H1 (cell line): ENCODE results near the gene MAB21L3. TPM values are rescaled to one million over a fixed set of nuclear protein-coding genes. Genes with fewer than 3 reads are reported as not detected.

Experiments
- CTCF ChIA-PET: fragments of 300-600 bp; sonication (Branson Sonifier 250); formaldehyde crosslinking; loops from one replicate; lab custom pipeline; 2021; ENCODE audit not compliant: partially characterized antibody; lab: Charles Lee
- POLR2A ChIA-PET: fragments of 300-600 bp; sonication (Branson Sonifier 250); formaldehyde crosslinking; loops from one replicate; lab custom pipeline; 2021; ENCODE audit warnings: inconsistent platforms; ENCODE audit not compliant: partially characterized antibody; lab: Charles Lee
- DNase-seq, 2 experiments: peaks; one replicate each; pipeline versions ENCODE4 v3.0.0 to v3.0.0-alpha.2; 2010 to 2022; ENCODE audit warnings: low spot score in 2 of 2, low read depth in 1 of 2, mixed read lengths in 1 of 2
- FAIRE-seq: peaks from 2 replicates; lab custom pipeline; 2011; peaks lifted over from hg19 to GRCh38; lab: Jason Lieb, UNC
- H2AFZ ChIP-seq: 2 replicates; pipeline ENCODE4 v1.8.1; 2012; ENCODE audit warnings: low read length, inconsistent platforms
- H2AK5ac ChIP-seq: 2 replicates; pipeline ENCODE4 v1.6.1; 2013; ENCODE audit warnings: low read depth, low read length
- H2BK120ac ChIP-seq: replicated peaks from 2 replicates; pipeline ENCODE3; 2013; ENCODE audit warnings: low read depth, low read length, inconsistent platforms
- H2BK12ac ChIP-seq: 2 replicates; pipeline ENCODE4 v1.6.1; 2013; ENCODE audit warnings: low read depth, low read length
- H2BK15ac ChIP-seq: 2 replicates; pipeline ENCODE4 v1.6.1; 2013; ENCODE audit warnings: low read length
- H2BK20ac ChIP-seq: 2 replicates; pipeline ENCODE4 v1.6.1; 2013; ENCODE audit warnings: low read length
- H2BK5ac ChIP-seq: 2 replicates; pipeline ENCODE4 v1.6.1; 2013; ENCODE audit warnings: low read depth, low read length
- H3K14ac ChIP-seq: 2 replicates; pipeline ENCODE4 v1.6.1; 2013; ENCODE audit warnings: inconsistent platforms; ENCODE audit not compliant: insufficient read length
- H3K18ac ChIP-seq: 2 replicates; pipeline ENCODE4 v1.6.1; 2013; ENCODE audit warnings: low read length; ENCODE audit errors: extremely low read depth
- H3K23ac ChIP-seq: 2 replicates; pipeline ENCODE4 v1.6.1; 2013; ENCODE audit warnings: inconsistent platforms; ENCODE audit not compliant: insufficient read length
- H3K23me2 ChIP-seq: 2 replicates; pipeline ENCODE4 v1.6.1; 2013; ENCODE audit warnings: low read depth, low read length
- H3K27ac ChIP-seq: 2 replicates; pipeline ENCODE4 v1.6.1; 2011; ENCODE audit warnings: low read depth, low read length, inconsistent platforms
- H3K27me3 ChIP-seq, 4 experiments: replicated peaks in 1 of 4; 1 replicate in 1 of 4; 2 replicates in 3 of 4; pipeline versions ENCODE4 v1.6.1 to v1.8.1; 2011 to 2013; ENCODE audit warnings: low read length in 3 of 4, mild to moderate bottlenecking in 3 of 4, inconsistent platforms in 2 of 4, mixed read lengths in 2 of 4, moderate library complexity in 1 of 4; ENCODE audit not compliant: control insufficient read depth in 3 of 4, insufficient read depth in 3 of 4; ENCODE audit errors: extremely low read depth in 1 of 4
- H3K36me3 ChIP-seq, 4 experiments: 2 replicates each; pipeline versions ENCODE4 v1.6.1 to v1.8.1; 2011 to 2013; ENCODE audit warnings: mild to moderate bottlenecking in 4 of 4, low read length in 3 of 4, moderate library complexity in 2 of 4, control low read depth in 1 of 4, inconsistent platforms in 1 of 4; ENCODE audit not compliant: insufficient read depth in 4 of 4, control insufficient read depth in 2 of 4
- H3K4ac ChIP-seq: replicated peaks from 2 replicates; pipeline ENCODE3; 2013; ENCODE audit warnings: low read length, low read depth, mixed read lengths, inconsistent platforms; ENCODE audit not compliant: insufficient read length
- H3K4me1 ChIP-seq, 4 experiments: replicated peaks in 1 of 4; 1 replicate in 1 of 4; 2 replicates in 3 of 4; pipeline versions ENCODE4 v1.6.1 to v1.8.1; 2011 to 2013; ENCODE audit warnings: low read length in 3 of 4, inconsistent platforms in 2 of 4, mixed read lengths in 1 of 4; ENCODE audit not compliant: insufficient read depth in 4 of 4, control insufficient read depth in 3 of 4
- H3K4me2 ChIP-seq, 2 experiments: 2 replicates each; pipeline versions ENCODE4 v1.6.1 to v1.8.1; 2011 to 2013; ENCODE audit warnings: low read depth in 2 of 2, low read length in 2 of 2, control low read depth in 1 of 2, inconsistent platforms in 1 of 2, mild to moderate bottlenecking in 1 of 2; ENCODE audit not compliant: insufficient read depth in 1 of 2
- H3K4me3 ChIP-seq, 4 experiments: fragments of 200-600, 300-600 bp in 1 of 4; sonication (generic), shearing (Covaris generic), sonication (Bioruptor Twin) in 1 of 4; 2 replicates each; pipeline versions ENCODE4 v1.5.1 to v1.8.1; 2011 to 2016; ENCODE audit warnings: low read length in 4 of 4, low read depth in 3 of 4, control low read depth in 2 of 4, inconsistent platforms in 2 of 4, mild to moderate bottlenecking in 2 of 4, mixed read lengths in 1 of 4, moderate library complexity in 1 of 4; ENCODE audit not compliant: insufficient read depth in 2 of 4; ENCODE audit errors: extremely low read depth in 1 of 4
- H3K56ac ChIP-seq: replicated peaks from 2 replicates; pipeline ENCODE3; 2013; ENCODE audit warnings: low read depth, mild to moderate bottlenecking, mixed read lengths, low read length, inconsistent platforms; ENCODE audit not compliant: insufficient read length
- H3K79me1 ChIP-seq: 2 replicates; pipeline ENCODE4 v1.6.1; 2013; ENCODE audit warnings: low read depth, low read length, control low read depth
- H3K79me2 ChIP-seq, 2 experiments: 2 replicates each; pipeline versions ENCODE4 v1.6.1 to v1.8.1; 2012 to 2013; ENCODE audit warnings: low read length in 2 of 2, mild to moderate bottlenecking in 2 of 2, inconsistent platforms in 1 of 2; ENCODE audit not compliant: insufficient read depth in 2 of 2, control insufficient read depth in 1 of 2
- H3K9ac ChIP-seq, 4 experiments: replicated peaks in 1 of 4; 1 replicate in 1 of 4; 2 replicates in 3 of 4; pipeline versions ENCODE4 v1.6.1 to v1.8.1; 2011 to 2013; ENCODE audit warnings: low read depth in 3 of 4, low read length in 3 of 4, control low read depth in 2 of 4, mild to moderate bottlenecking in 2 of 4, moderate library complexity in 2 of 4, inconsistent platforms in 1 of 4; ENCODE audit errors: extremely low read depth in 1 of 4
- H3K9me3 ChIP-seq, 2 experiments: 2 replicates each; pipeline versions ENCODE4 v1.6.1 to v1.8.1; 2012 to 2013; ENCODE audit warnings: mild to moderate bottlenecking in 2 of 2, moderate library complexity in 2 of 2, control low read depth in 1 of 2, inconsistent platforms in 1 of 2, low read depth in 1 of 2, low read length in 1 of 2, mixed read lengths in 1 of 2; ENCODE audit not compliant: insufficient read depth in 2 of 2
- H4K20me1 ChIP-seq, 2 experiments: replicated peaks in 1 of 2; 2 replicates each; pipeline versions ENCODE3 to v1.8.1; 2011 to 2013; ENCODE audit warnings: inconsistent platforms in 2 of 2, low read length in 2 of 2, mild to moderate bottlenecking in 1 of 2; ENCODE audit not compliant: insufficient read depth in 2 of 2, control insufficient read depth in 1 of 2
- H4K5ac ChIP-seq: 2 replicates; pipeline ENCODE4 v1.6.1; 2013; ENCODE audit warnings: low read length, low read depth, mixed read lengths, inconsistent platforms; ENCODE audit not compliant: insufficient read length
- H4K8ac ChIP-seq: 2 replicates; pipeline ENCODE4 v1.8.0; 2013; ENCODE audit warnings: mild to moderate bottlenecking, moderate library complexity, low read length, inconsistent platforms; ENCODE audit not compliant: insufficient read depth; ENCODE audit errors: extremely low read depth
- H4K91ac ChIP-seq: replicated peaks from 2 replicates; pipeline ENCODE3; 2013; ENCODE audit warnings: low read length, mixed read lengths, inconsistent platforms; ENCODE audit not compliant: insufficient read length
- ATF2 ChIP-seq: IDR thresholded peaks from 2 replicates; pipeline ENCODE4 v1.6.1; 2012; ENCODE audit warnings: low read length, inconsistent platforms
- CHD1 ChIP-seq: IDR thresholded peaks from 2 replicates; pipeline ENCODE4 v1.6.1; 2012; ENCODE audit warnings: low read depth, low read length, improper control_type of control experiment
- CTCF ChIP-seq, 3 experiments: IDR thresholded peaks; 1 replicate in 2 of 3; 2 replicates in 1 of 3; pipeline versions ENCODE4 v1.5.1 to v1.6.1; 2011; ENCODE audit warnings: low read length in 3 of 3, mild to moderate bottlenecking in 3 of 3, inconsistent platforms in 2 of 3, low read depth in 1 of 3, moderate library complexity in 1 of 3; ENCODE audit not compliant: insufficient read depth in 1 of 3; ENCODE audit errors: control extremely low read depth in 1 of 3
- POU5F1 ChIP-seq: IDR thresholded peaks from 2 replicates; pipeline ENCODE4 v1.6.1; 2011; ENCODE audit warnings: low read depth, mild to moderate bottlenecking, low read length, moderate library complexity
- RXRA ChIP-seq: IDR thresholded peaks from 2 replicates; pipeline ENCODE4 v1.6.1; 2011; ENCODE audit warnings: low read depth, mild to moderate bottlenecking, low read length, moderate library complexity; ENCODE audit not compliant: insufficient read depth
- SIRT6 ChIP-seq: IDR thresholded peaks from one replicate; pipeline ENCODE4 v1.7.1; 2012; ENCODE audit warnings: low read length, inconsistent platforms
- WGBS, 2 experiments: shearing (Covaris generic) in 1 of 2; methylation state at CpG; one replicate each; pipeline versions ENCODE4 v1.1.6 to v1.1.7; 2013 to 2015; ENCODE audit warnings: low lambda C conversion rate in 2 of 2, mixed read lengths in 2 of 2, inconsistent platforms in 1 of 2, low coverage in 1 of 2, missing lambda C conversion rate in 1 of 2; ENCODE audit not compliant: insufficient replicate concordance in 2 of 2, insufficient coverage in 1 of 2, insufficient read length in 1 of 2; ENCODE audit errors: extremely low coverage in 1 of 2, missing lambda C conversion rate in 1 of 2; 5-methylcytosine and 5-hydroxymethylcytosine counted together
- polyA plus RNA-seq, 7 experiments: library from polyadenylated mRNA; depleted of rRNA in 3 of 7; stranded (reverse) in 5 of 7; unstranded in 2 of 7; fragments of >200 nt in 5 of 7; fragments of 200-250 nt in 2 of 7; gene quantifications; 1 replicate in 5 of 7; 2 replicates in 1 of 7; 4 replicates in 1 of 7; pipeline versions ENCODE4 v1.2.1 to v1.2.3, GENCODE V29; 2011 to 2013; ENCODE audit warnings: missing spikeins in 2 of 7, mixed read lengths in 2 of 7
- total RNA-seq: library from RNA; stranded (reverse); fragmentation: NEBNext Ultra II Directional; extraction: Animal tissue kit (Norgen Biotek cat#: 25700); gene quantifications from 2 replicates; pipeline ENCODE4 v1.2.1, GENCODE V29; 2021

Gene MAB21L3
- total and polyA plus RNA-seq, 2 of the 8 experiments (the other 6 are each of a cell fraction or from before 2014, with no cell fraction given): not detected

DNA sequence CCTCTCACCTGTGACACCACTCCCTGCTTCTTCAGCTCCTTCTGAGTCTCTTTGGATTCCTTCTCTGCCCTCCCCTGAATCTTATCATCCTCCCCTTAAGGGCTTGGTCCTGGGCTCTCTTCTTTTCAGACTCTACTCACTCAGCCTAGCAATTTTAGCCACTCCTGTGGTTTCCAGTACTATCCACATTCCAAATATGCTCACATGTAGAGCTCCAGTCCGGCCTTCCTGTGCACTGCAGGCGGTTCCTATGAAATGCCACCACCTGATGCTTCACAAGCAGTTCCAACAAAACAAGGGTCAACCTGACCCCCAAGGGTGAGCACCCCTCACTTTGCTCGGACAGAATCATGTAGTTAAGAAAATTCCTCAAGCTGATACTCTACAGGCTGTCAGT lies 35.9 kb downstream of the MAB21L3 start:
- no peaks in the 10 kb centered on the region for H3K79me1 ChIP-seq
- no peak overlapping the region for H4K91ac ChIP-seq
- CTCF ChIA-PET: interaction anchor here (0.6 to 2.9 kb wide), 6 partner anchors 8 to 352 kb away, joined by 4 to 19 read pairs (median 6); no protein-coding TSS in a partner anchor
- H3K18ac ChIP-seq: no peak overlapping the region
- H2BK12ac ChIP-seq: no peak overlapping the region
- FAIRE-seq (no peak), DNase-seq (no peak)
- no peak overlapping the region for H2AFZ ChIP-seq
- H2AK5ac ChIP-seq: no peak overlapping the region
- no peaks in the 10 kb centered on the region for H3K36me3 ChIP-seq
- WGBS, 2 experiments: 89% methylated on average over 3 of the region's 3 CpGs; no CpG with 5 or more reads in 1 of the 2 experiments
- H3K23ac ChIP-seq: no peak overlapping the region
- H2BK120ac ChIP-seq: no peak overlapping the region
- no peak overlapping the region for H3K14ac ChIP-seq
- H4K20me1 ChIP-seq: no peaks in the 10 kb centered on the region
- no peak overlapping the region for H3K4me2 ChIP-seq
- H3K27ac ChIP-seq: no peak overlapping the region
- H2BK15ac ChIP-seq: no peak overlapping the region
- 0 out of 7 replicates have a peak, but pooled peaks cover 0 to 2% (median 0%) of the 10 kb centered on the region in 4 experiments for H3K4me1 ChIP-seq
- H3K27me3 ChIP-seq: peaks cover 0 to 6% (median 5%) of the 10 kb centered on the region in 4 experiments; a peak in 4 of 7 replicates
- no peak overlapping the region for H4K5ac ChIP-seq
- no peaks in the 10 kb centered on the region for H3K79me2 ChIP-seq
- no peak overlapping the region for H3K56ac ChIP-seq
- H4K8ac ChIP-seq: no peak overlapping the region
- no peak overlapping the region for H3K4me3 ChIP-seq
- POLR2A ChIA-PET: interaction anchor here (1.0 kb wide), 1 partner anchor 21 kb away, joined by 3 read pairs; no protein-coding TSS in a partner anchor
- H3K9me3 ChIP-seq: peaks cover 8 to 12% of the 10 kb centered on the region in 2 experiments
- no peak overlapping the region for H2BK5ac ChIP-seq
- peaks cover 2% of the 10 kb centered on the region; the same call in 1 of the 2 replicates for H3K23me2 ChIP-seq
- H3K4ac ChIP-seq: no peak overlapping the region
- H3K9ac ChIP-seq: no peak overlapping the region
- no peak overlapping the region for H2BK20ac ChIP-seq
- TF ChIP-seq RXRA: no peak
- TF ChIP-seq SIRT6: no peak
- TF ChIP-seq POU5F1: no peak
- no peak for TF ChIP-seq ATF2
- TF ChIP-seq CTCF (IDR thresholded peaks at IDR 0.05; ENCODE audit: control extremely low read depth in 1 of 3, insufficient read depth in 1 of 3, low read depth in 1 of 3, low read length in 3 of 3): no peak
- no peak for TF ChIP-seq CHD1
